Measurements from ENCODE around the gene STAT2.
"Not testable (repeated sequence)": the region's sequence is repeated elsewhere in the genome, so short reads cannot be mapped to it uniquely, and the experiment has no call there.

Gene STAT2

GRCh38 chr12:56326126-56326525, 33.8 kb downstream of the STAT2 start:
- no peak for DNase-seq (ENCODE audit: low spot score)

- no peak for DNase-seq (ENCODE audit: low spot score)
These were observed 35.7 kb downstream of the STAT2 start for GRCh38 chr12:56324206-56324605.

GRCh38 chr12:56321610-56322009, 38.3 kb downstream of the STAT2 start:
- not testable (repeated sequence) for DNase-seq (ENCODE audit: low spot score)

- DNase-seq (ENCODE audit: low spot score) = no peak
These were observed 38.9 kb downstream of the STAT2 start for GRCh38 chr12:56321027-56321426.

GRCh38 chr12:56317675-56318074, 42.2 kb downstream of the STAT2 start:
- no peak for DNase-seq (ENCODE audit: low spot score)

- peak; percentile 90 for DNase-seq (ENCODE audit: low spot score)
These were observed 44.1 kb downstream of the STAT2 start, which contains the start of gene CNPY2 for GRCh38 chr12:56315622-56316473. Gene CNPY2 (minus strand): TSS chr12:56315988. CDS start chr12:56315217, 771 bp downstream.

GRCh38 chr12:56315249-56315621, 44.7 kb downstream of the STAT2 start:
- DNase-seq (ENCODE audit: low spot score) = no peak

- no peak for DNase-seq (ENCODE audit: low spot score)
These were observed 48.9 kb downstream of the STAT2 start for GRCh38 chr12:56311003-56311402.

- no peak for DNase-seq (ENCODE audit: low spot score)
These were observed 51.2 kb downstream of the STAT2 start for GRCh38 chr12:56308714-56309113.

GRCh38 chr12:56307221-56307965, 52.5 kb downstream of the STAT2 start:
- no peak for DNase-seq (ENCODE audit: low spot score)

GRCh38 chr12:56304872-56305590, 54.9 kb downstream of the STAT2 start:
- DNase-seq (ENCODE audit: low spot score) = no peak

GRCh38 chr12:56304276-56304675, 55.6 kb downstream of the STAT2 start:
- no peak for DNase-seq (ENCODE audit: low spot score)

- peak; percentile 49 for DNase-seq (ENCODE audit: low spot score)
These were observed 59.1 kb downstream of the STAT2 start for GRCh38 chr12:56300644-56301464.

- DNase-seq (ENCODE audit: low spot score) = peak; percentile 99
These were observed 59.9 kb downstream of the STAT2 start, which contains the start of gene CS for GRCh38 chr12:56299853-56300643. Gene CS (minus strand): TSS chr12:56300330. CDS start chr12:56300201, 129 bp downstream.

GRCh38 chr12:56299308-56299852, 60.5 kb downstream of the STAT2 start:
- peak; percentile 50 for DNase-seq (ENCODE audit: low spot score)

- DNase-seq (ENCODE audit: low spot score) = no peak
These were observed 61.1 kb downstream of the STAT2 start for GRCh38 chr12:56298828-56299227.

GRCh38 chr12:56297400-56297799, 62.5 kb downstream of the STAT2 start:
- DNase-seq (ENCODE audit: low spot score) = no peak

GRCh38 chr12:56296295-56296694, 63.6 kb downstream of the STAT2 start:
- no peak for DNase-seq (ENCODE audit: low spot score)

- DNase-seq (ENCODE audit: low spot score) = no peak
These were observed 66.1 kb downstream of the STAT2 start for GRCh38 chr12:56293795-56294194.
